Vagina (tissue), 2 donors: Measurements from ENCODE around the gene TBL3.

Experiments
- POLR2A ChIP-seq, 2 donors: fragments of 450-650 bp; IDR thresholded peaks; one replicate each; pipeline ENCODE4 v1.6.1; 2017; ENCODE audit warnings: antibody characterized with exemption in 2 of 2, mild to moderate bottlenecking in 2 of 2, moderate library complexity in 2 of 2
- POLR2AphosphoS5 ChIP-seq, 2 donors: sonication (generic); formaldehyde crosslinking; IDR thresholded peaks; one replicate each; pipeline ENCODE4 v1.9.0; 2017; ENCODE audit warnings: antibody characterized with exemption in 2 of 2, mild to moderate bottlenecking in 2 of 2, low read depth in 1 of 2; ENCODE audit not compliant: insufficient read depth in 1 of 2
- TF ChIP-seq, protein P1 (sequence below), 3 experiments: fragments of 450-650 bp in 2 of 3; fragments of 200-600 bp in 1 of 3; sonication (generic) in 1 of 3; IDR thresholded peaks; one replicate each; pipeline ENCODE4 v1.5.1; 2017 to 2019; ENCODE audit warnings: antibody characterized with exemption in 3 of 3, mild to moderate bottlenecking in 2 of 3, moderate library complexity in 2 of 3

- TF ChIP-seq POLR2A (IDR thresholded peaks at IDR 0.05) = no peak
- TF ChIP-seq, protein P1, sequence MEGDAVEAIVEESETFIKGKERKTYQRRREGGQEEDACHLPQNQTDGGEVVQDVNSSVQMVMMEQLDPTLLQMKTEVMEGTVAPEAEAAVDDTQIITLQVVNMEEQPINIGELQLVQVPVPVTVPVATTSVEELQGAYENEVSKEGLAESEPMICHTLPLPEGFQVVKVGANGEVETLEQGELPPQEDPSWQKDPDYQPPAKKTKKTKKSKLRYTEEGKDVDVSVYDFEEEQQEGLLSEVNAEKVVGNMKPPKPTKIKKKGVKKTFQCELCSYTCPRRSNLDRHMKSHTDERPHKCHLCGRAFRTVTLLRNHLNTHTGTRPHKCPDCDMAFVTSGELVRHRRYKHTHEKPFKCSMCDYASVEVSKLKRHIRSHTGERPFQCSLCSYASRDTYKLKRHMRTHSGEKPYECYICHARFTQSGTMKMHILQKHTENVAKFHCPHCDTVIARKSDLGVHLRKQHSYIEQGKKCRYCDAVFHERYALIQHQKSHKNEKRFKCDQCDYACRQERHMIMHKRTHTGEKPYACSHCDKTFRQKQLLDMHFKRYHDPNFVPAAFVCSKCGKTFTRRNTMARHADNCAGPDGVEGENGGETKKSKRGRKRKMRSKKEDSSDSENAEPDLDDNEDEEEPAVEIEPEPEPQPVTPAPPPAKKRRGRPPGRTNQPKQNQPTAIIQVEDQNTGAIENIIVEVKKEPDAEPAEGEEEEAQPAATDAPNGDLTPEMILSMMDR (IDR thresholded peaks at IDR 0.05) = no peak
- TF ChIP-seq POLR2AphosphoS5 (IDR thresholded peaks at IDR 0.05; ENCODE audit: insufficient read depth in 1 of 2, low read depth in 1 of 2) = no peak
Observed at GRCh38 chr16:1930338-1930720, 41.5 kb upstream of the TBL3 start.
